ENCODE measurements around the gene REXO1. TPM values are rescaled to one million over a fixed set of nuclear protein-coding genes. Genes with fewer than 3 reads are reported as not detected.

Gene REXO1
- polyA plus RNA-seq, 3 donors, result 2.8 to 60.8 (median 3.0) TPM

DNA sequence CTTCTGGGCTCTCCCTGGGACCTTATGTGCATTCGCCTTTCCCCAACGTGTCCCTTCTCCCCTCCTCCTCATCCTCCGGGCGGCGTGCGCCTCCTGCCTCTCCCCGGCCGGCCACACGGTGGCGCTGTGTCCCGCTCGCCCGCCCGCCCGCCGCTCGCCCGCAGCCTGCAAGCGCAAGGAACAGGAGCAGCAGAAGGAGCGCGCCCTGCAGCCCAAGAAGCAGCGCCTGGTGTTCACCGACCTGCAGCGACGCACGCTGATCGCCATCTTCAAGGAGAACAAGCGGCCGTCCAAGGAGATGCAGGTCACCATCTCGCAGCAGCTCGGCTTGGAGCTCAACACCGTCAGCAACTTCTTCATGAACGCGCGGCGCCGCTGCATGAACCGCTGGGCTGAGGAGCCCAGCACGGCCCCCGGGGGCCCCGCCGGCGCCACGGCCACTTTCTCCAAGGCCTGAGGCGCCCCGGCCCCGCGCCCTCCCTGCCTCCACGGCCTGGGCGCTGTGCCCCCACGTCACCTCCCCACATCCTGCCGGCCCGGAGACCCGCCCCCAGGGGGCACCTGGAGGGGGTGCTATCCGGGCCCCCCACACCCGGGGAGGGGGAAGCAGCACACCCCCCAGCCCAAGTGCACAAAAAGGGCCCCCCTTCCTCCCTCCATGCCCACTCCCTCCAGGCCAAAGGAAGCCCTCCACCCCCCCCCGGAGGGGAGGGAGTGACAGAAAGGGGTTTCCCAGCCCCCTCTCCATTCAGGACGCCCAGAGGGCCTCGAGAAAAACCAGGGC is 73.1 kb downstream of the REXO1 start:
- H3K4me3 ChIP-seq (replicated peaks in 1 of 3; ENCODE audit: low read depth in 2 of 3, low read length in 3 of 3), result no peak overlapping the region
- no peaks in the 10 kb centered on the region for H3K36me3 ChIP-seq (replicated peaks in 1 of 2; ENCODE audit: control insufficient read depth in 1 of 2, insufficient read depth in 2 of 2, low read length in 2 of 2)
- Mint-ChIP-seq H3K4me1 (no peaks in the 10 kb centered on the region), H3K9me3 (peaks cover 18 to 58% (median 40%) of the 10 kb centered on the region in 7 donors), H3K27ac (no peak overlapping the region), H3K27me3 (ENCODE audit: low read depth in 3 of 3) (peaks cover 78 to 97% (median 81%) of the 10 kb centered on the region in 3 donors), H3K4me3 (peak overlapping the region in 1 of 2 donors; percentile 77), H3K36me3 (peaks cover 2 to 3% of the 10 kb centered on the region in 2 donors)
- no peaks in the 10 kb centered on the region for H4K20me1 ChIP-seq (ENCODE audit: insufficient read depth, low read length)
- DNase-seq, result no peak
- peaks cover 33 to 86% of the 10 kb centered on the region in 2 donors for H3K27me3 ChIP-seq (ENCODE audit: control insufficient read depth in 2 of 2, insufficient read depth in 2 of 2, low read length in 2 of 2)
- H2AFZ ChIP-seq (ENCODE audit: insufficient read depth, low read depth, low read length, poor library complexity, severe bottlenecking), result no peak overlapping the region
- H3K27ac ChIP-seq (ENCODE audit: low read depth in 1 of 2, low read length in 2 of 2), result no peak overlapping the region
- TF ChIP-seq CTCF (IDR thresholded peaks at IDR 0.05), result peak; percentile 39
- WGBS (ENCODE audit: insufficient coverage), result 14% methylated on average over 46 of the region's 59 CpGs
- H3K9me3 ChIP-seq (replicated peaks in 1 of 2; ENCODE audit: control insufficient read depth in 1 of 2, insufficient read depth in 1 of 2, low read length in 2 of 2), result peaks cover 25 to 35% of the 10 kb centered on the region in 2 donors
- no peak overlapping the region for H3K4me2 ChIP-seq (replicated peaks; ENCODE audit: extremely low read depth, low read length, poor library complexity, severe bottlenecking)
- no peak overlapping the region for H3K9ac ChIP-seq (ENCODE audit: insufficient read depth, low read length, poor library complexity, severe bottlenecking)
- no peaks in the 10 kb centered on the region for H3K4me1 ChIP-seq (ENCODE audit: control insufficient read depth in 1 of 2, insufficient read depth in 2 of 2, low read length in 2 of 2)
- no peaks in the 10 kb centered on the region for H3K79me2 ChIP-seq (ENCODE audit: insufficient read depth, low read length)
- intact Hi-C loops (cut with micrococcal nuclease), result no loop called here

GRCh38 chr19:1773184-1773583 is 75.1 kb downstream of the REXO1 start:
- Histone ChIP-seq H3K27ac (ENCODE audit: low read depth in 1 of 2, low read length in 2 of 2) (no peak overlapping the region), H3K27me3 (ENCODE audit: control insufficient read depth in 2 of 2, insufficient read depth in 2 of 2, low read length in 2 of 2) (peaks cover 28 to 85% of the 10 kb centered on the region in 2 donors), H3K9me3 (replicated peaks in 1 of 2; ENCODE audit: control insufficient read depth in 1 of 2, insufficient read depth in 1 of 2, low read length in 2 of 2) (peaks cover 30 to 35% of the 10 kb centered on the region in 2 donors), H3K79me2 (ENCODE audit: insufficient read depth, low read length) (no peaks in the 10 kb centered on the region), H3K4me1 (ENCODE audit: control insufficient read depth in 1 of 2, insufficient read depth in 2 of 2, low read length in 2 of 2) (no peaks in the 10 kb centered on the region), H4K20me1 (ENCODE audit: insufficient read depth, low read length) (no peaks in the 10 kb centered on the region), H3K4me2 (replicated peaks; ENCODE audit: extremely low read depth, low read length, poor library complexity, severe bottlenecking) (no peak overlapping the region), H2AFZ (ENCODE audit: insufficient read depth, low read depth, low read length, poor library complexity, severe bottlenecking) (no peak overlapping the region), H3K9ac (ENCODE audit: insufficient read depth, low read length, poor library complexity, severe bottlenecking) (no peak overlapping the region), H3K36me3 (replicated peaks in 1 of 2; ENCODE audit: control insufficient read depth in 1 of 2, insufficient read depth in 2 of 2, low read length in 2 of 2) (no peaks in the 10 kb centered on the region), H3K4me3 (replicated peaks in 1 of 3; ENCODE audit: low read depth in 2 of 3, low read length in 3 of 3) (no peak overlapping the region)
- H3K4me1 Mint-ChIP-seq, result no peaks in the 10 kb centered on the region
- no peak overlapping the region for H3K27ac Mint-ChIP-seq
- H3K36me3 Mint-ChIP-seq, result peaks cover 2 to 3% of the 10 kb centered on the region in 2 donors
- WGBS (ENCODE audit: insufficient coverage), result 67% methylated on average over 5 of the region's 8 CpGs
- H3K27me3 Mint-ChIP-seq (ENCODE audit: low read depth in 3 of 3), result peaks cover 75 to 97% (median 82%) of the 10 kb centered on the region in 3 donors
- H3K4me3 Mint-ChIP-seq, result peak overlapping the region in 1 of 2 donors; percentile 20
- peaks cover 18 to 62% (median 43%) of the 10 kb centered on the region in 7 donors for H3K9me3 Mint-ChIP-seq
- intact Hi-C loops (cut with micrococcal nuclease), result no loop called here
- no peak for DNase-seq
- TF ChIP-seq CTCF (IDR thresholded peaks at IDR 0.05), result no peak

All from CD14-positive monocyte (primary cell).